Activated naive CD8-positive, alpha-beta T cell treated with anti-CD3 and anti-CD28 coated beads for 36 hours (primary cell): Measurements from ENCODE around the gene CCNA2. TPM values are rescaled to one million over a fixed set of nuclear protein-coding genes. Genes with fewer than 3 reads are reported as not detected.

Source experiments
- DNase-seq: peaks from one replicate; pipeline ENCODE4 v3.0.0; 2021
- H3K27ac Mint-ChIP-seq: one replicate; pipeline ENCODE4 v1.8.0; 2022; ENCODE audit warnings: mild to moderate bottlenecking, moderate library complexity, mixed read lengths
- H3K27me3 Mint-ChIP-seq: one replicate; pipeline ENCODE4 v1.8.0; 2022; ENCODE audit warnings: mild to moderate bottlenecking, mixed read lengths
- H3K36me3 Mint-ChIP-seq: one replicate; pipeline ENCODE4 v1.8.0; 2021; ENCODE audit warnings: mild to moderate bottlenecking, mixed read lengths
- H3K4me1 Mint-ChIP-seq: one replicate; pipeline ENCODE4 v1.8.0; 2021; ENCODE audit warnings: mixed read lengths
- H3K4me3 Mint-ChIP-seq: one replicate; pipeline ENCODE4 v1.8.0; 2022; ENCODE audit warnings: mild to moderate bottlenecking, moderate library complexity, mixed read lengths
- H3K9me3 Mint-ChIP-seq: one replicate; pipeline ENCODE4 v1.8.0; 2022; ENCODE audit warnings: mixed read lengths
- total RNA-seq, 2 experiments: library from RNA; stranded (reverse); gene quantifications; one replicate each; pipeline ENCODE4 v1.2.3, GENCODE V29; 2021

The CCNA2 gene
- total RNA-seq, 2 experiments from 2014 or later, result 127 to 128 TPM

- H3K36me3 Mint-ChIP-seq, result no peaks in the 10 kb centered on the region
- DNase-seq, result no peak
- no peak overlapping the region for H3K4me3 Mint-ChIP-seq
- peaks cover 31% of the 10 kb centered on the region for H3K27me3 Mint-ChIP-seq
- H3K9me3 Mint-ChIP-seq, result no peaks in the 10 kb centered on the region
- H3K27ac Mint-ChIP-seq, result no peak overlapping the region
- H3K4me1 Mint-ChIP-seq, result peaks cover 13% of the 10 kb centered on the region
Observed at GRCh38 chr4:121792966-121793365, 30.7 kb downstream of the CCNA2 start.

- DNase-seq, result no peak
- H3K4me3 Mint-ChIP-seq, result no peak overlapping the region
- H3K4me1 Mint-ChIP-seq, result peaks cover 13% of the 10 kb centered on the region
- H3K9me3 Mint-ChIP-seq, result no peaks in the 10 kb centered on the region
- H3K27ac Mint-ChIP-seq, result no peak overlapping the region
- H3K27me3 Mint-ChIP-seq, result peaks cover 40% of the 10 kb centered on the region
- no peaks in the 10 kb centered on the region for H3K36me3 Mint-ChIP-seq
Observed at GRCh38 chr4:121791481-121791880, 32.2 kb downstream of the CCNA2 start.

- no peak for DNase-seq
- Mint-ChIP-seq H3K9me3 (no peaks in the 10 kb centered on the region), H3K36me3 (no peaks in the 10 kb centered on the region), H3K4me3 (no peak overlapping the region), H3K27ac (no peak overlapping the region), H3K27me3 (peaks cover 40% of the 10 kb centered on the region), H3K4me1 (peaks cover 12% of the 10 kb centered on the region)
Observed at GRCh38 chr4:121790976-121791375, 32.7 kb downstream of the CCNA2 start.

- no peak overlapping the region for H3K4me3 Mint-ChIP-seq
- H3K9me3 Mint-ChIP-seq, result no peaks in the 10 kb centered on the region
- peaks cover 8% of the 10 kb centered on the region for H3K4me1 Mint-ChIP-seq
- DNase-seq, result no peak
- H3K27me3 Mint-ChIP-seq, result peaks cover 41% of the 10 kb centered on the region
- H3K36me3 Mint-ChIP-seq, result no peaks in the 10 kb centered on the region
- H3K27ac Mint-ChIP-seq, result no peak overlapping the region
Observed at GRCh38 chr4:121789960-121790829, 33.5 kb downstream of the CCNA2 start.

GRCh38 chr4:121789455-121789854, 34.2 kb downstream of the CCNA2 start:
- no peaks in the 10 kb centered on the region for H3K9me3 Mint-ChIP-seq
- no peak overlapping the region for H3K27ac Mint-ChIP-seq
- H3K4me3 Mint-ChIP-seq, result no peak overlapping the region
- DNase-seq, result no peak
- H3K4me1 Mint-ChIP-seq, result peaks cover 8% of the 10 kb centered on the region
- peaks cover 42% of the 10 kb centered on the region for H3K27me3 Mint-ChIP-seq
- no peaks in the 10 kb centered on the region for H3K36me3 Mint-ChIP-seq

- peaks cover 44% of the 10 kb centered on the region for H3K27me3 Mint-ChIP-seq
- DNase-seq, result no peak
- no peak overlapping the region for H3K4me3 Mint-ChIP-seq
- H3K9me3 Mint-ChIP-seq, result peaks cover under 1% of the 10 kb centered on the region
- H3K36me3 Mint-ChIP-seq, result no peaks in the 10 kb centered on the region
- H3K27ac Mint-ChIP-seq, result no peak overlapping the region
- peaks cover 8% of the 10 kb centered on the region for H3K4me1 Mint-ChIP-seq
Observed at GRCh38 chr4:121788896-121789295, 34.8 kb downstream of the CCNA2 start.

GRCh38 chr4:121786221-121786620, 37.5 kb downstream of the CCNA2 start:
- DNase-seq, result no peak
- Mint-ChIP-seq H3K9me3 (peaks cover 2% of the 10 kb centered on the region), H3K27me3 (peaks cover 53% of the 10 kb centered on the region), H3K4me1 (peaks cover 7% of the 10 kb centered on the region), H3K36me3 (no peaks in the 10 kb centered on the region), H3K27ac (no peak overlapping the region), H3K4me3 (no peak overlapping the region)

- Mint-ChIP-seq H3K9me3 (peaks cover 2% of the 10 kb centered on the region), H3K4me3 (no peak overlapping the region), H3K4me1 (peaks cover 6% of the 10 kb centered on the region), H3K36me3 (no peaks in the 10 kb centered on the region), H3K27me3 (peaks cover 61% of the 10 kb centered on the region), H3K27ac (no peak overlapping the region)
- no peak for DNase-seq
Observed at GRCh38 chr4:121785479-121785878, 38.2 kb downstream of the CCNA2 start.

GRCh38 chr4:121784975-121785374, 38.7 kb downstream of the CCNA2 start:
- no peaks in the 10 kb centered on the region for H3K36me3 Mint-ChIP-seq
- H3K4me1 Mint-ChIP-seq, result peaks cover 4% of the 10 kb centered on the region
- peaks cover 64% of the 10 kb centered on the region for H3K27me3 Mint-ChIP-seq
- DNase-seq, result no peak
- no peak overlapping the region for H3K27ac Mint-ChIP-seq
- peaks cover 2% of the 10 kb centered on the region for H3K9me3 Mint-ChIP-seq
- no peak overlapping the region for H3K4me3 Mint-ChIP-seq

GRCh38 chr4:121784401-121784800, 39.3 kb downstream of the CCNA2 start:
- DNase-seq, result no peak
- no peaks in the 10 kb centered on the region for H3K36me3 Mint-ChIP-seq
- H3K27ac Mint-ChIP-seq, result no peak overlapping the region
- H3K4me1 Mint-ChIP-seq, result peaks cover 4% of the 10 kb centered on the region
- H3K4me3 Mint-ChIP-seq, result no peak overlapping the region
- peaks cover 64% of the 10 kb centered on the region for H3K27me3 Mint-ChIP-seq
- peaks cover 2% of the 10 kb centered on the region for H3K9me3 Mint-ChIP-seq

- Mint-ChIP-seq H3K4me1 (no peaks in the 10 kb centered on the region), H3K27me3 (peaks cover 54% of the 10 kb centered on the region), H3K27ac (no peak overlapping the region), H3K36me3 (no peaks in the 10 kb centered on the region), H3K9me3 (peaks cover 2% of the 10 kb centered on the region), H3K4me3 (no peak overlapping the region)
- no peak for DNase-seq
Observed at GRCh38 chr4:121783210-121783609, 40.5 kb downstream of the CCNA2 start.

GRCh38 chr4:121778991-121779628, 44.6 kb downstream of the CCNA2 start:
- peaks cover 2% of the 10 kb centered on the region for H3K9me3 Mint-ChIP-seq
- DNase-seq, result no peak
- H3K4me3 Mint-ChIP-seq, result no peak overlapping the region
- no peak overlapping the region for H3K27ac Mint-ChIP-seq
- no peaks in the 10 kb centered on the region for H3K36me3 Mint-ChIP-seq
- peaks cover 29% of the 10 kb centered on the region for H3K27me3 Mint-ChIP-seq
- H3K4me1 Mint-ChIP-seq, result no peaks in the 10 kb centered on the region

GRCh38 chr4:121777625-121778024, 46.1 kb downstream of the CCNA2 start:
- Mint-ChIP-seq H3K27me3 (peaks cover 25% of the 10 kb centered on the region), H3K27ac (no peak overlapping the region), H3K4me3 (no peak overlapping the region), H3K36me3 (no peaks in the 10 kb centered on the region), H3K4me1 (no peaks in the 10 kb centered on the region), H3K9me3 (no peaks in the 10 kb centered on the region)
- DNase-seq, result no peak

GRCh38 chr4:121776610-121777401, 46.9 kb downstream of the CCNA2 start:
- Mint-ChIP-seq H3K36me3 (no peaks in the 10 kb centered on the region), H3K27me3 (peaks cover 27% of the 10 kb centered on the region), H3K9me3 (no peaks in the 10 kb centered on the region), H3K27ac (no peak overlapping the region), H3K4me1 (no peaks in the 10 kb centered on the region), H3K4me3 (no peak overlapping the region)
- DNase-seq, result no peak

GRCh38 chr4:121773883-121774282, 49.8 kb downstream of the CCNA2 start:
- Mint-ChIP-seq H3K36me3 (no peaks in the 10 kb centered on the region), H3K4me1 (no peaks in the 10 kb centered on the region), H3K9me3 (no peaks in the 10 kb centered on the region), H3K27ac (no peak overlapping the region), H3K4me3 (no peak overlapping the region), H3K27me3 (peaks cover 22% of the 10 kb centered on the region)
- DNase-seq, result no peak
